Measurements from ENCODE around the gene CLSTN3.

DNA sequence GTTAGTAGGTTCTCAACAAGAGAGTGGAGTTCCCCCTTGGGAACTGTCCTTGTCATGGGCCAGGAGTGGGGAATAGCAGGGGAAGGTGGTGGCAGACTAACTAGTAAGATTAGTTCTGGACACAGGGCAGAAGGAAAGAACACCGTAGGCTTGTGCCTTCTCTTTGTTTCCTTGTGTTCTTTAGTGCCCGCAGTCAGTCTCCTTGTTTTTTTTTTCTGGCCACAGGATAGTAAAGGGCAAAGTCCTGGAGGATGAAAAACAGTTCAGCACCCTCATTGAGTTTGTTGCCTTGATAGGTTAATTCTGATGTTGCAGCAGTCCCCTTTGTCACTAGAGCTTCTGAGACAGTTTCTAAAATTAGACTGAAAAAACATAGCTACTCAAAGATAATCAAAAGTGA, 67.7 kb downstream of the CLSTN3 start:
- no peak for TF ChIP-seq CTCF (conservative IDR thresholded peaks at IDR 0.05 in 1 of 2, IDR thresholded peaks at IDR 0.05 in 1 of 2; ENCODE audit: low read depth in 1 of 2, low read length in 2 of 2)
- TF ChIP-seq EZH2 (IDR thresholded peaks at IDR 0.05; ENCODE audit: low read length, missing control alignments) = no peak
